ENCODE results near the gene MEGF11. TPM values are rescaled to one million over a fixed set of nuclear protein-coding genes. Genes with fewer than 3 reads are reported as not detected.

Gene MEGF11
- polyA plus RNA-seq, 1 of the 3 experiments (the other 2 are of a cell fraction) = not detected

DNA sequence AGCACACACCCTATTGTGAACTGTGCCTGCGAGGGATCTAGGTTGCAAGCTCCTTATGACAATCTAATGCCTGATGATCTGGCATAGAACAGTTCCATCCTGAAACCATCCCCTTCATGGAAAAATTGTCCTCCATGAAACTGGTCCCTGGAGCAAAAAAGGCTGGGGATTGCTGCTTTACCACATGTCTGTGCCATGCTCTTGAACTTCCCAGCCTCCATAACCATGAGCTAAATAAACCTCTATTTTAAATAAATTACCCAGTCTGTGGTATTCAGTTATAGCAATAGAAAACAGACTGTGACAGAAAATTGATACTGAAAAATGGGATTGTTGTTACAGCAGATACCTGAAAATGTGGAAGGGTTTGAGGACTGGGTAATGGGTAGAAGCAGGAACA, 221.5 kb downstream of the MEGF11 start:
- Histone ChIP-seq H3K4me2 (no peak overlapping the region), H3K9me3 (no peaks in the 10 kb centered on the region), H4K20me1 (ENCODE audit: insufficient read depth) (no peaks in the 10 kb centered on the region), H3K9ac (no peak overlapping the region), H3F3A (replicated peaks; ENCODE audit: insufficient read depth) (no peaks in the 10 kb centered on the region), H3K36me3 (replicated peaks in 1 of 2; ENCODE audit: control insufficient read depth in 1 of 2, insufficient read depth in 2 of 2, low read length in 1 of 2) (no peaks in the 10 kb centered on the region), H3K4me1 (ENCODE audit: control insufficient read depth in 1 of 2, insufficient read depth in 2 of 2, low read depth in 1 of 2, low read length in 1 of 2) (peaks cover 0 to 11% of the 10 kb centered on the region in 2 experiments; a peak in 1 of 4 replicates), H3K4me3 (ENCODE audit: low read depth in 2 of 2, low read length in 1 of 2) (no peak overlapping the region), H3K79me2 (ENCODE audit: insufficient read depth) (no peaks in the 10 kb centered on the region), H3K9me2 (no peaks in the 10 kb centered on the region), H3K27me3 (ENCODE audit: insufficient read depth) (peaks cover 5% of the 10 kb centered on the region; the same call in 1 of the 2 replicates), H2AFZ (ENCODE audit: low read depth) (no peak overlapping the region), H3K27ac (ENCODE audit: low read depth in 2 of 2, low read length in 1 of 2) (no peak overlapping the region)
- DNase-seq = no peak
- ChIA-PET POLR2A (no interaction called here), CTCF (no interaction called here)
- WGBS (ENCODE audit: low lambda C conversion rate) = 56% methylated on average over 1 of the region's 1 CpG
- TF ChIP-seq MXI1 (IDR thresholded peaks at IDR 0.05; ENCODE audit: low read depth, low read length) = no peak
- TF ChIP-seq, protein P1, sequence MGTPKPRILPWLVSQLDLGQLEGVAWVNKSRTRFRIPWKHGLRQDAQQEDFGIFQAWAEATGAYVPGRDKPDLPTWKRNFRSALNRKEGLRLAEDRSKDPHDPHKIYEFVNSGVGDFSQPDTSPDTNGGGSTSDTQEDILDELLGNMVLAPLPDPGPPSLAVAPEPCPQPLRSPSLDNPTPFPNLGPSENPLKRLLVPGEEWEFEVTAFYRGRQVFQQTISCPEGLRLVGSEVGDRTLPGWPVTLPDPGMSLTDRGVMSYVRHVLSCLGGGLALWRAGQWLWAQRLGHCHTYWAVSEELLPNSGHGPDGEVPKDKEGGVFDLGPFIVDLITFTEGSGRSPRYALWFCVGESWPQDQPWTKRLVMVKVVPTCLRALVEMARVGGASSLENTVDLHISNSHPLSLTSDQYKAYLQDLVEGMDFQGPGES (IDR thresholded peaks at IDR 0.05; ENCODE audit: low read depth, low read length) = no peak
- no peak for TF ChIP-seq EP300 (IDR thresholded peaks at IDR 0.05; ENCODE audit: borderline replicate concordance in 1 of 2, low read depth in 1 of 2, low read length in 1 of 2)
- TF ChIP-seq, protein P2, sequence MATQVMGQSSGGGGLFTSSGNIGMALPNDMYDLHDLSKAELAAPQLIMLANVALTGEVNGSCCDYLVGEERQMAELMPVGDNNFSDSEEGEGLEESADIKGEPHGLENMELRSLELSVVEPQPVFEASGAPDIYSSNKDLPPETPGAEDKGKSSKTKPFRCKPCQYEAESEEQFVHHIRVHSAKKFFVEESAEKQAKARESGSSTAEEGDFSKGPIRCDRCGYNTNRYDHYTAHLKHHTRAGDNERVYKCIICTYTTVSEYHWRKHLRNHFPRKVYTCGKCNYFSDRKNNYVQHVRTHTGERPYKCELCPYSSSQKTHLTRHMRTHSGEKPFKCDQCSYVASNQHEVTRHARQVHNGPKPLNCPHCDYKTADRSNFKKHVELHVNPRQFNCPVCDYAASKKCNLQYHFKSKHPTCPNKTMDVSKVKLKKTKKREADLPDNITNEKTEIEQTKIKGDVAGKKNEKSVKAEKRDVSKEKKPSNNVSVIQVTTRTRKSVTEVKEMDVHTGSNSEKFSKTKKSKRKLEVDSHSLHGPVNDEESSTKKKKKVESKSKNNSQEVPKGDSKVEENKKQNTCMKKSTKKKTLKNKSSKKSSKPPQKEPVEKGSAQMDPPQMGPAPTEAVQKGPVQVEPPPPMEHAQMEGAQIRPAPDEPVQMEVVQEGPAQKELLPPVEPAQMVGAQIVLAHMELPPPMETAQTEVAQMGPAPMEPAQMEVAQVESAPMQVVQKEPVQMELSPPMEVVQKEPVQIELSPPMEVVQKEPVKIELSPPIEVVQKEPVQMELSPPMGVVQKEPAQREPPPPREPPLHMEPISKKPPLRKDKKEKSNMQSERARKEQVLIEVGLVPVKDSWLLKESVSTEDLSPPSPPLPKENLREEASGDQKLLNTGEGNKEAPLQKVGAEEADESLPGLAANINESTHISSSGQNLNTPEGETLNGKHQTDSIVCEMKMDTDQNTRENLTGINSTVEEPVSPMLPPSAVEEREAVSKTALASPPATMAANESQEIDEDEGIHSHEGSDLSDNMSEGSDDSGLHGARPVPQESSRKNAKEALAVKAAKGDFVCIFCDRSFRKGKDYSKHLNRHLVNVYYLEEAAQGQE (IDR thresholded peaks at IDR 0.05; ENCODE audit: low read depth, low read length) = no peak
- no peak for TF ChIP-seq EZH2phosphoT487 (IDR thresholded peaks at IDR 0.05; ENCODE audit: borderline replicate concordance, low read depth)
- no peak for TF ChIP-seq TEAD4 (IDR thresholded peaks at IDR 0.05; ENCODE audit: borderline replicate concordance, insufficient read depth)
- no peak for TF ChIP-seq ELF1 (IDR thresholded peaks at IDR 0.05)
- TF ChIP-seq TAF1 (IDR thresholded peaks at IDR 0.05; ENCODE audit: borderline replicate concordance, low read depth, low read length) = no peak
- no peak for TF ChIP-seq JUND (IDR thresholded peaks at IDR 0.05)
- no peak for TF ChIP-seq NFIC (IDR thresholded peaks at IDR 0.05; ENCODE audit: borderline replicate concordance)
- TF ChIP-seq RFX5 (IDR thresholded peaks at IDR 0.05; ENCODE audit: low read length) = no peak

DNA sequence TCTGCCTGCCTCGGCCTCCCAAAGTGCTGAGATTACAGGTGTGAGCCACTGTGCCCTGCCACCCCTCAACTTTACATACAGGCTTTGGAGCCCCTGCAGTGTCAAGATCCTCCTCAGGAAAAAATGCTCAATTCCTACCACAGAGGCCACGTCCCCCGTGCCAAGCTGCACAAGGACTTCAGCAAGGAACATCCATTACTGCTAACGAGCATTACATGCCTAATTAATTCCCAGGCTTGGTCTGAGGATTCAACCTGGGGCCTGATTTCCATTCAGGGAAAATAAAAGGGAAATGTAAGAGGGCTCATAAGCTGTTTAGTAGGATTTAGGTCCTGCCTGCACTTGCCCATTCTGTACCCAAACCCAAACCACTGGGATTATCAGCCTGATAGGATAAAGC, 222.9 kb downstream of the MEGF11 start:
- Histone ChIP-seq H4K20me1 (ENCODE audit: insufficient read depth) (no peaks in the 10 kb centered on the region), H3K9ac (no peak overlapping the region), H3K4me2 (no peak overlapping the region), H3K79me2 (ENCODE audit: insufficient read depth) (no peaks in the 10 kb centered on the region), H3K36me3 (replicated peaks in 1 of 2; ENCODE audit: control insufficient read depth in 1 of 2, insufficient read depth in 2 of 2, low read length in 1 of 2) (no peaks in the 10 kb centered on the region), H3K9me3 (no peaks in the 10 kb centered on the region), H3K27me3 (ENCODE audit: insufficient read depth) (no peaks in the 10 kb centered on the region), H3K27ac (ENCODE audit: low read depth in 2 of 2, low read length in 1 of 2) (no peak overlapping the region), H3F3A (replicated peaks; ENCODE audit: insufficient read depth) (no peaks in the 10 kb centered on the region), H3K9me2 (no peaks in the 10 kb centered on the region), H3K4me3 (ENCODE audit: low read depth in 2 of 2, low read length in 1 of 2) (no peak overlapping the region), H2AFZ (ENCODE audit: low read depth) (no peak overlapping the region), H3K4me1 (ENCODE audit: control insufficient read depth in 1 of 2, insufficient read depth in 2 of 2, low read depth in 1 of 2, low read length in 1 of 2) (peaks cover 0 to 11% of the 10 kb centered on the region in 2 experiments; a peak in 1 of 4 replicates)
- ChIA-PET CTCF (interaction anchor here (0.7 kb wide), 1 partner anchor 45 kb away, joined by 3 read pairs; no protein-coding TSS in a partner anchor), POLR2A (no interaction called here)
- no peak for DNase-seq
- WGBS (ENCODE audit: low lambda C conversion rate) = 37% methylated on average over 4 of the region's 4 CpGs
- no peak for TF ChIP-seq YY1 (IDR thresholded peaks at IDR 0.05; ENCODE audit: low read depth)
- no peak for TF ChIP-seq RCOR1 (IDR thresholded peaks at IDR 0.05; ENCODE audit: low read length)
- TF ChIP-seq, protein P3, sequence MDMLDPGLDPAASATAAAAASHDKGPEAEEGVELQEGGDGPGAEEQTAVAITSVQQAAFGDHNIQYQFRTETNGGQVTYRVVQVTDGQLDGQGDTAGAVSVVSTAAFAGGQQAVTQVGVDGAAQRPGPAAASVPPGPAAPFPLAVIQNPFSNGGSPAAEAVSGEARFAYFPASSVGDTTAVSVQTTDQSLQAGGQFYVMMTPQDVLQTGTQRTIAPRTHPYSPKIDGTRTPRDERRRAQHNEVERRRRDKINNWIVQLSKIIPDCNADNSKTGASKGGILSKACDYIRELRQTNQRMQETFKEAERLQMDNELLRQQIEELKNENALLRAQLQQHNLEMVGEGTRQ (IDR thresholded peaks at IDR 0.05; ENCODE audit: borderline replicate concordance, low read depth, low read length) = no peak
- TF ChIP-seq EP300 (IDR thresholded peaks at IDR 0.05; ENCODE audit: borderline replicate concordance in 1 of 2, low read depth in 1 of 2, low read length in 1 of 2) = no peak
- no peak for TF ChIP-seq JUND (IDR thresholded peaks at IDR 0.05)
- TF ChIP-seq CHD2 (IDR thresholded peaks at IDR 0.05; ENCODE audit: low read length, partially characterized antibody) = no peak
- no peak for TF ChIP-seq FOXM1 (IDR thresholded peaks at IDR 0.05; ENCODE audit: low read depth)
- no peak for TF ChIP-seq GABPA (IDR thresholded peaks at IDR 0.05; ENCODE audit: low read depth)
- no peak for TF ChIP-seq RXRA (IDR thresholded peaks at IDR 0.05; ENCODE audit: borderline replicate concordance, low read depth)
- TF ChIP-seq RAD21 (IDR thresholded peaks at IDR 0.05; ENCODE audit: low read length) = no peak
- no peak for TF ChIP-seq SIN3A (IDR thresholded peaks at IDR 0.05; ENCODE audit: borderline replicate concordance, low read depth, low read length)
- no peak for TF ChIP-seq RFX5 (IDR thresholded peaks at IDR 0.05; ENCODE audit: low read length)
- no peak for TF ChIP-seq NFIC (IDR thresholded peaks at IDR 0.05; ENCODE audit: borderline replicate concordance)
- no peak for TF ChIP-seq MXI1 (IDR thresholded peaks at IDR 0.05; ENCODE audit: low read depth, low read length)
- TF ChIP-seq ELF1 (IDR thresholded peaks at IDR 0.05) = no peak
- TF ChIP-seq TCF12 (IDR thresholded peaks at IDR 0.05) = no peak
- TF ChIP-seq, protein P4, sequence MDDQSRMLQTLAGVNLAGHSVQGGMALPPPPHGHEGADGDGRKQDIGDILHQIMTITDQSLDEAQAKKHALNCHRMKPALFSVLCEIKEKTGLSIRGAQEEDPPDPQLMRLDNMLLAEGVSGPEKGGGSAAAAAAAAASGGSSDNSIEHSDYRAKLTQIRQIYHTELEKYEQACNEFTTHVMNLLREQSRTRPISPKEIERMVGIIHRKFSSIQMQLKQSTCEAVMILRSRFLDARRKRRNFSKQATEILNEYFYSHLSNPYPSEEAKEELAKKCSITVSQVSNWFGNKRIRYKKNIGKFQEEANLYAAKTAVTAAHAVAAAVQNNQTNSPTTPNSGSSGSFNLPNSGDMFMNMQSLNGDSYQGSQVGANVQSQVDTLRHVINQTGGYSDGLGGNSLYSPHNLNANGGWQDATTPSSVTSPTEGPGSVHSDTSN (IDR thresholded peaks at IDR 0.05) = no peak
- no peak for TF ChIP-seq SMC3 (IDR thresholded peaks at IDR 0.05; ENCODE audit: low read depth, low read length)
